NCI-H1436 (cell line): ENCODE measurements around the gene PICALM.
"Not testable (repeated sequence)": the region's sequence is repeated elsewhere in the genome, so short reads cannot be mapped to it uniquely, and the experiment has no call there.

Experiments used
- DNase-seq: peaks from one replicate; lab custom pipeline; 2025; lab: John Stamatoyannopoulos, UW

Gene PICALM

DNA sequence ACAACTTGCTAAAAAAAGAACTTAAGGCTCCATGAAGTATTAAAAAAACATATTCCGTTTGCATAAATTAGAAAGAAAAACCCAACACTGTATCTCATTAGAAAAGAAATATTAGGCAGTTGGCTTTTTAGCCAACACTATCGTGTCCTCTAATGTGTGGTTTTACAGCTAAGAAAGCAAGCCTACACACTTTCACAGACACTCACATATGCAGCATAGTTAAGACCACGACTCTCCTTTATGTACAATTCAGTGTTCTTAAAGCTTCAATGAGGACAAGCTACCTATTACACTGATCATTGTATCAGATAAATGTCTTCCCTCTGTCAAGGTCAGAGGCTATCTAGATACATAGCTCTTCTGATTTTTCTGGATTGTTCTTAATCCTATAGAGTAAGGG, 80.1 kb downstream of the PICALM start:
- DNase-seq = no peak

DNA sequence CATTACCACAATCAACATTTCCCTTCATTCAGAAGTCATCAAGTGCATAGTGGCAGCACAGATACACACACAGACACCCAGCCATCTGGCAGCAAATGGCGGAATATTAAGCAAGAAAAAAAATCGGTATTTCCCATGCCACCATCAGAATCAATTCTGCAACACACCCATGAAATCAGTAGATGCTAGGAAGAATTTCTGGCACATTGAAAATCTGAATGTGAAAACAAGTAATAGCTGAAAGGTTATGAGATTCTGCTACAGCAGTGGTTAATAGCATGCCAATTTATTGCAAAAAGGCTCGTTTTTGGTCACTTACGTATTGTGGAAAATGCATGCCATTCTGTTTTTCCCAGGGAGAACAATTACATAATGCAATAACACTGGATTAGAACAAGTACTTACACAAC, 91.1 kb downstream of the PICALM start:
- DNase-seq = no peak

DNA sequence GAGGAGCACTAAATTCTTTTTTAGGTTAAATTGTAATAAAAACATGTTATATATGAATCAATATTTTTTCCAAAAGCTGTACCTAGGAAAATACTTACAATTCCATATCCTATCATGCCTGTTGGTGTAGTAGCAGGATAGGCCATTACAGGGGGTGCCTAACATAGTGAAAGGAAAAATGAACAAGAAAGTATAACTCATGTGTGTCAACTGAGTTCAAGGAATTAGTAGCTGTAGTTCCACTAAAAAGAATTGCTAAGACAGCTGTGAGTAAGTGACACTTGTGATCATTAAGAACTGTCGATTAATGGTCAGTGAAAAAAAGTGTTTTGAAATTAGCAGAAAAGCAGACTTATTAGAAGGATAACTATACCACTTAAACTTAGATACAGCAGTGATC, 92.4 kb downstream of the PICALM start:
- DNase-seq = no peak

GRCh38 chr11:85974122-85974521, 94.8 kb downstream of the PICALM start:
- DNase-seq = no peak

GRCh38 chr11:85970593-85970992, 98.3 kb downstream of the PICALM start:
- no peak for DNase-seq

DNA sequence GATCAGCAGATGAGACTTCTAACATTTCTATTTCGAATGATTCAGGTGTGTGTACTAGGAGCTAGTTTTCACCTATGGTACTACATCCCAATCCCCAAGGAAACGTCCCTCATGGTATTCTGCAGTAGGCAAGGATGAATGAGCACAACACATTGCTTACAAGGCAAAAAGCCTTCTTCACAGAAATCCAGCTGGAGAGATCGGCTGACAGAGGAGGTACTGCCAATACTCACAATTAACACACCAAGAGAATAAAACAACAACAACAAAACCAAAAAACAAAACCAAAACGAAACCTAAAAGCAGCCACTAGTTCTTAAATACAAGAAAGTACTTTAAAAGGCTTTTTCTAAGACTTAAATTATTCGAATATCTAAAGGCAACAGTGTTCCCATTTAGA, 101.4 kb downstream of the PICALM start:
- no peak for DNase-seq

- no peak for DNase-seq
Measured at GRCh38 chr11:85965202-85965601, 103.7 kb downstream of the PICALM start.

DNA sequence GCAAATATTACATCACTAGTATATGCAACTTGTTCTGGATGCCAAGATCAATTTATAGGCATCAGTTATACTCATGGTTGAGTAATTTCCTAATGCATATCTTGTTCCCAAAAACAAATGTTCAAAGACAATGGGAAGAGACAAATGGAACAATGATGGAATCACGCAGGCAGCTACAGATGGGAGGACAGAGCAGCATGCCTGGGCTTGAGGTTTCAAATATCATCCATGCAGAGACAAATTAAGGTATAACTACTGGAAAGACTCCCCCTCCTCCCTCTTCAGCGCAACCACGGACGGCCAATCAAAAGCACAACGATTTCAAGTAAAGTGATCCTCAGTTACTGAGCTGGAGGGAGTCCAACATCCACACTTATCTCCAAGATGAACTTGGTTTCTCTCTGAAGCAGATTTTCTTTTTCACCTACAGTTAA, 106.9 kb downstream of the PICALM start:
- DNase-seq = peak; percentile 72

GRCh38 chr11:85961130-85961529, 107.8 kb downstream of the PICALM start:
- DNase-seq = no peak

DNA sequence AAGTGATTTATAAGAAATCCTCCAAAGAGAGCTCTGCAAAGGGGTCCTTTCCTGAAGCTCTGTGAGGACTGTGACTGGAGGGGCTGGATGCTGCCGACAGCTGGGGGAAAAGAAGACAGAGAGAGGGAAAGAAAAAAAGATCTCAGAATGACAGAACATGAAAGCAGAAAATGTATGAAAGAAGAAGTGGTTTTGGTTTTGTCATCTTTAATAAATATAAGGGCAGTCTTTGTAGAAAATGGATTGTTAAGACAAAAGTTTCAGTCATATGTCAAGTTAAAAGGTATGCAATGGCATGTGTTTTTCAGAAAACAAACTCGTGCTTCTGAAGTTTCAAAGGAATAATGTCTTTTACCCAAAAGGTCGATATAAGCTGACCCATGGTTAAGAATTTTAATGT, 108.2 kb downstream of the PICALM start:
- DNase-seq = no peak

- DNase-seq = no peak
Measured at GRCh38 chr11:85955531-85955930, 113.4 kb downstream of the PICALM start.

DNA sequence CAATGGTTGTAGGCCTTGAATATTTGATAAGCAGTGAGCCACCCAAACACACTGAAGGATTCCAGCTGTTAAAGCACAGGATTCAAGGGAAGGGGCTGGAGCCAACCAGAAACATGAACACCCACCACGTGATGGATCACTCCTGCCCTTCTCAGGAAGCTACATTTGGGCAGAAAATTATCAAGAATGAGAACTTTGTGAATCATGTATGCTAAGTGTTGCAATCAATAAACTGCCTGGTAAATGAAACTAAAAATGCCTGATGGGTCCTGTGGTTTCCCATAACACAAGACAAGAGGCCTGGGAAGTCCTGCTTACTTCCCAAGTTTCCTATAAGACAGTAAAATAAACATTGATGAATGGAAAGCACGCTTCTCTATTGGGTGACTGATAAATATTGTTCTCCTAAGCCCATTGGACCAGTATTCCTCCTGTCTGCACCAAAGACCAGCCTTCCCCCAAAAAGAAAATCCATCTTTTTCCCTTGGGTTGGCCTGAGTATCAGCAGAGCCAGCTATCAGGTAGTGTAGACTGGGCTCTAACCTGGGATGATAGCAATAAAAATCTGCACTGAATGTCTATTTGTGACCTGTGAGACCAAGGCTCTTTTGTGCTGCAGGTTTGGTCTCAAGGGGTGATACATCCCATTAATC, 115.3 kb downstream of the PICALM start:
- DNase-seq = no peak

- not testable (repeated sequence) for DNase-seq
Measured at GRCh38 chr11:85952108-85952485, 116.8 kb downstream of the PICALM start.

DNA sequence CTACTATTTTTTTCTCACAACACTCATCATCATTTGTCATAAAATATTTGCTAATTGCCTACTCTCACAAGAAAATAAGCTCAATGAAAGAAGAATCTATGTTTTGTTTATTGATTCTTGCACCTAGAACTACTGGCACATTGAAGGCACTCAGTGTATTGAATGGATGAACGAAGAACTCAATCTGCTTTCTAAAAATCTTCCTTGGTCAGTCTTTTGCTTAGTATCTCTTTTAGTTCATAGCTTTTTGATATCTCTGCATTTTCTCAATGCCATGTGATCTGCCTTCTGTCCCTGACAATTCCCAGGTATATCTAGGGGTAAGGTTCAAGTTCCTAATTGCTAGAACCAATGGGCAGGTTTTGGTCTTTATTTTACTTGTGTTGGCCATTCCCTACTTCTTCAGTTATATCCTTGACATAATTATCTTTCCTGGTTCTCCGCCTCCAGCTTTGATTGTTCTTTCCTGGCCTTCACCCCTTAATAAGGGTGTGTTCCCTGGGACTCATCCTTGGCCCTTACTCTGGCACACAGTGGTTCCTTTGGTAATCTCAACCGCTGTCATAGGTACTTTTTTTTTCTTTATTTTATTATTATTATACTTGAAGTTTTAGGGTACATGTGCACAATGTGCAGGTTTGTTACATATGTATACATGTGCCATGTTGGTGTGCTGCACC, 117.3 kb downstream of the PICALM start:
- no peak for DNase-seq

DNA sequence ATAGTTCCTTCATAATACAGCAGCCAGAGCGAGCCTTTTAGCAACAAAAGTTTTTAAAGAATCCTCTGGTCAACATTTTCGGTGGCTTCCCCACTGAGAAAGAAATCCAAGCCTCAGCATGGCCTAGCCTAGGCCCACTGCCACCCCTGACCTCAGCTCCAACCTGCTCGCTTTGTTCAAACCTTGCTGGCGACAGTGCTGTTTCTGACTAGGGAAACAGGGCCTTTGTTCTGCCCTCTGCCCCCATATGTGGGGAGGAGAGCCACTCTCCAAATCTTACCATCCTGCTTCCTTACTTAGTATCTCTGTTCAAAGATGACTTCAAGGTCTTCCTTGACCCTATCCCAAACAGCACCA, 117.9 kb downstream of the PICALM start:
- DNase-seq = no peak

DNA sequence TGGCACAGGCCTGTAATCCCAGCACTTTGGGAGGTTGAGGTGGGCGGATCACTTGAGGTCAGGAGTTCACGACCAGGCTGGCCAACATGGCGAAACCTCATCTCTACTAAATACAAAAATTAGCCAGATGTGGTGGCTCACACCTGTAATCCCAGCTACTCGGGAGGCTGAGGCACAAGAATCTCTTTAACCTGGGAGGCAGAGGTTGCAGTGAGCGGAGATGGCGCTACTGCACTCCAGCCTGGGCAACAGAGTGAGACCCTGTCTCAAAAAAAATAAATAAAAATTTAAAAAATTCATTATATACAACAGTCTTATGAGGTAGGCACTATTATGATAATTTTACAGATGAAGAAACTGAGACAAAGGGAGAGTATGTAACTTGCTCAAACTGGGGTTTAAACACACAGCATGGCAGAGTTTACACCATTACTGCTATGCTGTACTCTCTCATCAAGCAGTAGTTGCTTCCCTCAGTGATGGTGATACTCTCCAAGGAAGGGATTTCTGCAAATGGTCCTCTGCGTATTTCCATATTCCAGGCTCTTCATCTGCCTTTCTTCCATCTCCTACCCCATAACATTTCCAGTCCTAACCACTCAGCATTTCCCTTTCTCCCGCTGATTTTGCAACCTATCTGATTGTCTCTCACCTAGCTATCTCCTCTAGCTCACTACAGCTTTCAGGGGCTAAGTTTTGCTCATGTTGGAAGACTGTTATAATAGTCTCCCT, 118.4 kb downstream of the PICALM start:
- no peak for DNase-seq

DNA sequence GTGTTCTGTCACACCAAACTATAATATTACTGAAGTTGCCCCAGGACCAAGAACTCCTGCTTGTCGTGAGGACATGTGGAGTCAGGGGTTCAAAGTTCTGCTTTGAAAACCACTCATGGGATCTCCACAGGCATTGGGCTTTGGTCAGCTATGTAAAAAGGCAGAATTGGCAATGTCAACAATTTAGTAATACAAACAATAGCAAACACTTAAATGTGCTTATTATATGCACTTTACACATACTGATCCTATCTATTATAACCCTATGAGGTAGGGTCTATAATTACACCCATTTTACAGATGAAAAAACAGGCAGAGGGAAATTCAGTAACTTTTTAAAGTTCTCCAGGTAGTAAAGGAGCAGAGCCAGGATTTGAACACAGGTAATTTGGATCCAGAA, 119.1 kb downstream of the PICALM start:
- no peak for DNase-seq

- no peak for DNase-seq
Measured at GRCh38 chr11:85948884-85949283, 120.0 kb downstream of the PICALM start.

- no peak for DNase-seq
Measured at GRCh38 chr11:85947431-85948272, 121.2 kb downstream of the PICALM start.

GRCh38 chr11:85946221-85946620, 122.7 kb downstream of the PICALM start:
- no peak for DNase-seq

DNA sequence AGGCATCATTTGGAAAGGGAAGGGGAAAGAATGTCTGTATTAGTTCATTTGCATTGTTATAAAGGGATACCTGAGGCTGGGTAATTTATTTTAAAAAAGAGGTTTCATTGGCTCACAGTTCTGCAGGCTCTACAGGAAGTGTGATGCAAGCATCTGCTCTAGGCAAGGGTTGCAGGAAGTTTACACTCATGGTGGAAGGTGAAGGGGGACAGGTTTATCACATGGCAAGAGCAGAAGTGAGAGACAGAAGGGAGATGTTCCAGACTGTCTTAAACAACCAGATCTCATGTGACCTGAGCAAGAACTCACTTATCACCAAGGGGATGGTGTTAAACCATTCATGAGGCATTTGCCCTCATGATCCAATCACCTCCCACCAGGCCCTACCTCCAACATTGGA, 123.1 kb downstream of the PICALM start:
- no peak for DNase-seq

DNA sequence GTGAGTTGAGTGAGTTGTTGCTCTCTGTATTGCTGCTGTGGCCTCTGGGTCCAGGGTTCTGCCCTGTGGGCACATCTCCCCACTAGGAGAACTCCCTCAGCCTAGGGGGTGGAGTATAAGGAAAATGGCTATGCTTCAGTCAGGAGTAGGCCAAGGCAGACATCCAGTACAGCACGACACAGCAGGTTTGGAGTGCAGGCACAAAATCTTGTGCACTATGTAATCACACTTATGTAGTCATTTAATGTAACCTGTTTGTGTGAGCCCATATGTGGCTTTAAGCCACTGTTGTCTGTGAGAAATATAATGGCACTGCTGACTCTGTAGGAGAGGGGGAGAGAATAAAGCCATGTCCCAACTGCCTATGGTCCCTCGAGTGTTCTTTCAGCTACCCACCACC, 123.6 kb downstream of the PICALM start:
- no peak for DNase-seq
